Measurements from ENCODE around the gene ISL2. TPM values are rescaled to one million over a fixed set of nuclear protein-coding genes. Genes with fewer than 3 reads are reported as not detected.

The ISL2 gene
- total RNA-seq, 1 experiment from 2014 or later: 0.15 TPM

DNA sequence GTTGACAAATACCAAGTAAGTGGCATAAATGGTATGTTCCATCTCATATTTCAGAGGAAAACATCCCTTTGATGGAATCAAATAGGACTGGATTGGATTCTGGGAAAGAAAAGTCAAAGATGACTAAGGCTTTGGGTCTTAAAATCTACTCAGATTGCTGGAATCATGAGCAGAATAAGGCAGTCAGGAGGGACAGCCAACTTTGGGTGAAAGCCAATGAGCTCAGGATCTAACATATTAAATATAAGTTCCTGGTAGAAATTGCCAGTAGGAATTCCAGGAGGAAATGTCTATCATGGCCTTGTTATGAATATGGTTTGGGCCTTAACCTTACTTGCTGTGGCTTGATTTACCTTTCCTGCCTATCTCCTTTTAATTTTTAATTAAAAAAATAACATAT lies 55.3 kb downstream of the ISL2 start:
- Histone ChIP-seq H3K23me2 (ENCODE audit: insufficient read length, low read depth, low read length, poor library complexity, severe bottlenecking) (no peaks in the 10 kb centered on the region), H2AK5ac (ENCODE audit: insufficient read length, low read length) (no peak overlapping the region), H3K79me2 (ENCODE audit: insufficient read depth, low read length) (no peaks in the 10 kb centered on the region), H3K23ac (ENCODE audit: insufficient read length, low read depth, low read length) (no peak overlapping the region), H3K27ac (ENCODE audit: insufficient read length, low read depth, low read length) (no peak overlapping the region), H2BK120ac (ENCODE audit: low read depth, low read length, poor library complexity, severe bottlenecking) (no peak overlapping the region), H3K14ac (ENCODE audit: insufficient read depth, low read length) (no peak overlapping the region), H3K79me1 (ENCODE audit: insufficient read depth, low read depth, low read length, poor library complexity, severe bottlenecking) (no peaks in the 10 kb centered on the region), H3K9ac (ENCODE audit: extremely low read depth, insufficient read length, low read length) (no peak overlapping the region), H3K56ac (ENCODE audit: insufficient read length, low read depth, low read length) (no peak overlapping the region), H3K9me3 (ENCODE audit: control insufficient read depth, low read depth, low read length) (no peaks in the 10 kb centered on the region), H4K8ac (replicated peaks; ENCODE audit: insufficient read length, low read depth, low read length) (no peak overlapping the region), H3K27me3 (ENCODE audit: insufficient read depth, low read length) (no peaks in the 10 kb centered on the region), H3K4me2 (ENCODE audit: insufficient read depth, insufficient read length, low read length) (no peak overlapping the region), H3K4ac (ENCODE audit: low read depth, low read length) (no peak overlapping the region), H2AFZ (ENCODE audit: low read length) (no peak overlapping the region), H4K91ac (ENCODE audit: insufficient read length, low read depth, low read length) (no peak overlapping the region), H3T11ph (ENCODE audit: low read length) (no peak overlapping the region), H2BK5ac (ENCODE audit: insufficient read length, low read length) (no peak overlapping the region), H2BK12ac (ENCODE audit: insufficient read length, low read depth, low read length) (no peak overlapping the region), H3K18ac (ENCODE audit: insufficient read length, low read depth, low read length) (no peak overlapping the region), H4K20me1 (ENCODE audit: control insufficient read depth, insufficient read depth, insufficient read length) (no peaks in the 10 kb centered on the region), H2BK20ac (ENCODE audit: low read depth, low read length, poor library complexity, severe bottlenecking) (no peak overlapping the region), H3K4me1 (ENCODE audit: insufficient read depth, low read length) (no peaks in the 10 kb centered on the region), H2BK15ac (ENCODE audit: low read depth, low read length) (no peak overlapping the region), H4K5ac (ENCODE audit: insufficient read length, low read depth, low read length) (no peak overlapping the region)
- TF ChIP-seq, protein P1, sequence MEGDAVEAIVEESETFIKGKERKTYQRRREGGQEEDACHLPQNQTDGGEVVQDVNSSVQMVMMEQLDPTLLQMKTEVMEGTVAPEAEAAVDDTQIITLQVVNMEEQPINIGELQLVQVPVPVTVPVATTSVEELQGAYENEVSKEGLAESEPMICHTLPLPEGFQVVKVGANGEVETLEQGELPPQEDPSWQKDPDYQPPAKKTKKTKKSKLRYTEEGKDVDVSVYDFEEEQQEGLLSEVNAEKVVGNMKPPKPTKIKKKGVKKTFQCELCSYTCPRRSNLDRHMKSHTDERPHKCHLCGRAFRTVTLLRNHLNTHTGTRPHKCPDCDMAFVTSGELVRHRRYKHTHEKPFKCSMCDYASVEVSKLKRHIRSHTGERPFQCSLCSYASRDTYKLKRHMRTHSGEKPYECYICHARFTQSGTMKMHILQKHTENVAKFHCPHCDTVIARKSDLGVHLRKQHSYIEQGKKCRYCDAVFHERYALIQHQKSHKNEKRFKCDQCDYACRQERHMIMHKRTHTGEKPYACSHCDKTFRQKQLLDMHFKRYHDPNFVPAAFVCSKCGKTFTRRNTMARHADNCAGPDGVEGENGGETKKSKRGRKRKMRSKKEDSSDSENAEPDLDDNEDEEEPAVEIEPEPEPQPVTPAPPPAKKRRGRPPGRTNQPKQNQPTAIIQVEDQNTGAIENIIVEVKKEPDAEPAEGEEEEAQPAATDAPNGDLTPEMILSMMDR (conservative IDR thresholded peaks at IDR 0.05): no peak
- DNase-seq: no peak
- Mint-ChIP-seq H3K4me1 (no peaks in the 10 kb centered on the region), H3K9me3 (peaks cover 0 to 3% of the 10 kb centered on the region in 2 experiments; a peak in 1 of 5 replicates), H3K4me3 (no peak overlapping the region), H3K36me3 (ENCODE audit: insufficient read depth in 1 of 3, low read depth in 3 of 3) (0 out of 7 replicates have a peak, but pooled peaks cover 0 to 4% (median 0%) of the 10 kb centered on the region in 3 experiments), H3K27ac (no peak overlapping the region), H3K27me3 (ENCODE audit: low read depth) (no peaks in the 10 kb centered on the region; the same call in 1 of the 2 replicates)

Other genes with a start within 250 kb of the ISL2 start
- gene ETFA, start 25.3 kb upstream of the ISL2 start, total RNA-seq (2021): 94.2 and 109 TPM in 2 replicates

Measured in H9 (cell line).